ENCODE data around the gene IQCM.

IQCM gene

DNA sequence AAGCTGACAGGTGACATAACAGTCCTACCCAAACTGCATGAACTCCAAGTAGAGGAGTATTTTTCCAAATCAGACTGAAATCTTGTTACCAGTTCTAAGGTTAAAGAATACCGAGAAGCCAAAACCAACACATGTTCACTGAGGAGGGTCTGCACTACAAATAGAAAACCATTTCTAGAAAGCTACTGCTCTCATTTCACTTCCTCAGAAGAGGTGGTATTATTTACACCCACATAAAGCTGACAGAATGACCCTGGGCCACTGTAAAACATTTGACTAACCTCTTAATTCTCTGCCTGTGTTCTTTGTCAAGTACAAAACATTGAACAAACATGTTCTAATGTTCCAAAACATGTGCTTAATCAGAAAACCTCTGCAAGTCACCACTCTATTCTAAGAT lies 95.8 kb downstream of the IQCM start:
- no peak overlapping the region for H3K4me3 ChIP-seq (ENCODE audit: low read depth, low read length)
- TF ChIP-seq, protein P1, sequence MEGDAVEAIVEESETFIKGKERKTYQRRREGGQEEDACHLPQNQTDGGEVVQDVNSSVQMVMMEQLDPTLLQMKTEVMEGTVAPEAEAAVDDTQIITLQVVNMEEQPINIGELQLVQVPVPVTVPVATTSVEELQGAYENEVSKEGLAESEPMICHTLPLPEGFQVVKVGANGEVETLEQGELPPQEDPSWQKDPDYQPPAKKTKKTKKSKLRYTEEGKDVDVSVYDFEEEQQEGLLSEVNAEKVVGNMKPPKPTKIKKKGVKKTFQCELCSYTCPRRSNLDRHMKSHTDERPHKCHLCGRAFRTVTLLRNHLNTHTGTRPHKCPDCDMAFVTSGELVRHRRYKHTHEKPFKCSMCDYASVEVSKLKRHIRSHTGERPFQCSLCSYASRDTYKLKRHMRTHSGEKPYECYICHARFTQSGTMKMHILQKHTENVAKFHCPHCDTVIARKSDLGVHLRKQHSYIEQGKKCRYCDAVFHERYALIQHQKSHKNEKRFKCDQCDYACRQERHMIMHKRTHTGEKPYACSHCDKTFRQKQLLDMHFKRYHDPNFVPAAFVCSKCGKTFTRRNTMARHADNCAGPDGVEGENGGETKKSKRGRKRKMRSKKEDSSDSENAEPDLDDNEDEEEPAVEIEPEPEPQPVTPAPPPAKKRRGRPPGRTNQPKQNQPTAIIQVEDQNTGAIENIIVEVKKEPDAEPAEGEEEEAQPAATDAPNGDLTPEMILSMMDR (IDR thresholded peaks at IDR 0.05; ENCODE audit: low read depth, low read length, missing control alignments), result no peak
- in situ Hi-C loops (cut with HindIII; ENCODE audit: low pct_ligation_motif_present, low sequenced_read_pairs), result no loop called here
- H3K27me3 ChIP-seq (replicated peaks), result no peaks in the 10 kb centered on the region
- no peak for DNase-seq
- H3K27ac ChIP-seq, result no peak overlapping the region
- no peaks in the 10 kb centered on the region for H3K36me3 ChIP-seq (replicated peaks)

DNA sequence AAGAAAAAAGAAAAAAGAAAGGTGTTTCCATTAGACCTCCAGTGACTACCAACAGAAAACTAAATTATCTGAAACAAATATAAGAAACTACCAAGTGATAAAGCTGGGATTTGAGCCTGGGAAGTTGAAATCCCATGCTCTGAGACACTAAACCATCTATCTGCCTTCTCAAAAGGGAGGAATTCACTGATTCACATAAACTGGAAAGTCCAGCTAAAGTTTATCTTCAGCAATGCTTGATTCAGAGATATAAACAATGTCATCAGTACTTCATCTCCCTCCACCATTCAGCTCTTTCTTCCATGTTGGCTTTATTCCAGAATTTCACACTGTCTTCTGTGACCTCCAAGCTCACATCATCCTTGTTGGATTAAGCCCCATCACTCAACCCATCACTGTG lies 96.3 kb downstream of the IQCM start:
- TF ChIP-seq, protein P1 (IDR thresholded peaks at IDR 0.05; ENCODE audit: low read depth, low read length, missing control alignments), result no peak
- no peaks in the 10 kb centered on the region for H3K27me3 ChIP-seq (replicated peaks)

DNA sequence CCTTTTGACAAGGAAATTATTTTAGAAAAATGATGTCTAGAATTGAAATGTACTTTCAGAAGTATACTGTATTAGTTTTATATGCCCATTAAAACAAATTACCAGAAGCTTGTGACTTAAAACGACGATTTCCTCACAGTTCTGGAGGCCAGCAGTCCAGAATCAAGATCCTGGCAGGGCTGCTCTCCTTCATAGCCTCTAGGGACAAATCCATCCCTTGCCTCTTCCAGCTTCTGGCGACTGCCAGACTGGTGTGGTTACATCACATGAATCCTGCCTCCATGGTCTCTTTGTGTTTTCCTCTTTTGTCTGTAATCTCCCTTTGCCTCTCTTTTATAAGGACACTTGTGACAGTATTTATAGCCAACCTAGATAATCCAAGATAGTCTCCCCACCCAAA lies 97.1 kb downstream of the IQCM start:
- TF ChIP-seq, protein P1 (IDR thresholded peaks at IDR 0.05; ENCODE audit: low read depth, low read length, missing control alignments), result no peak
- in situ Hi-C loops (cut with HindIII; ENCODE audit: low pct_ligation_motif_present, low sequenced_read_pairs), result no loop called here
- no peaks in the 10 kb centered on the region for H3K36me3 ChIP-seq (replicated peaks)
- H3K27ac ChIP-seq, result no peak overlapping the region
- no peaks in the 10 kb centered on the region for H3K27me3 ChIP-seq (replicated peaks)
- no peak for DNase-seq
- no peak overlapping the region for H3K4me3 ChIP-seq (ENCODE audit: low read depth, low read length)

More for the DNA sequence above, 96.3 kb downstream of the IQCM start:
- Histone ChIP-seq H3K36me3 (replicated peaks) (no peaks in the 10 kb centered on the region), H3K27ac (no peak overlapping the region), H3K4me3 (ENCODE audit: low read depth, low read length) (no peak overlapping the region)
- in situ Hi-C loops (cut with HindIII; ENCODE audit: low pct_ligation_motif_present, low sequenced_read_pairs), result no loop called here
- DNase-seq, result no peak

DNA sequence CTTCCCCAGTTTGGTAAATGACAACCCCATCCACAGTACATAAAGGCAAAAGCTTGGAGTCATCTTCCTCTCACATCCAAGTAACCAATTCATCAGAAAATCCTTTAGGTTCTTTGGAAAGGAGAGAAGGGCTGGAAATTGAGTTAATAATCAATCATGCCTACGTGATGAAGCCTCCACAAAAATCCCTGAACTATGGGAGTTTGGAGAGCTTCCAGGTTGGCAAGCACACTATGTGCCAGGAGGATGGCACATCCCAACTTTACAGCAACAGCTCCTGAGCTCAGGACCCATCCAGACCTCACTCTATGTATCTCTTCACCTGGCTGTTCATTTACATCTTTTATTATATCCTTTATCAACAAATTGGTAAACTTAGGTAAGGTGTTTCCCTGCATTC lies 98.9 kb downstream of the IQCM start:
- Histone ChIP-seq H3K4me3 (ENCODE audit: low read depth, low read length) (no peak overlapping the region), H3K27ac (no peak overlapping the region), H3K27me3 (replicated peaks) (no peaks in the 10 kb centered on the region), H3K36me3 (replicated peaks) (no peaks in the 10 kb centered on the region)
- TF ChIP-seq, protein P1 (IDR thresholded peaks at IDR 0.05; ENCODE audit: low read depth, low read length, missing control alignments), result no peak
- in situ Hi-C loops (cut with HindIII; ENCODE audit: low pct_ligation_motif_present, low sequenced_read_pairs), result no loop called here
- no peak for DNase-seq

DNA sequence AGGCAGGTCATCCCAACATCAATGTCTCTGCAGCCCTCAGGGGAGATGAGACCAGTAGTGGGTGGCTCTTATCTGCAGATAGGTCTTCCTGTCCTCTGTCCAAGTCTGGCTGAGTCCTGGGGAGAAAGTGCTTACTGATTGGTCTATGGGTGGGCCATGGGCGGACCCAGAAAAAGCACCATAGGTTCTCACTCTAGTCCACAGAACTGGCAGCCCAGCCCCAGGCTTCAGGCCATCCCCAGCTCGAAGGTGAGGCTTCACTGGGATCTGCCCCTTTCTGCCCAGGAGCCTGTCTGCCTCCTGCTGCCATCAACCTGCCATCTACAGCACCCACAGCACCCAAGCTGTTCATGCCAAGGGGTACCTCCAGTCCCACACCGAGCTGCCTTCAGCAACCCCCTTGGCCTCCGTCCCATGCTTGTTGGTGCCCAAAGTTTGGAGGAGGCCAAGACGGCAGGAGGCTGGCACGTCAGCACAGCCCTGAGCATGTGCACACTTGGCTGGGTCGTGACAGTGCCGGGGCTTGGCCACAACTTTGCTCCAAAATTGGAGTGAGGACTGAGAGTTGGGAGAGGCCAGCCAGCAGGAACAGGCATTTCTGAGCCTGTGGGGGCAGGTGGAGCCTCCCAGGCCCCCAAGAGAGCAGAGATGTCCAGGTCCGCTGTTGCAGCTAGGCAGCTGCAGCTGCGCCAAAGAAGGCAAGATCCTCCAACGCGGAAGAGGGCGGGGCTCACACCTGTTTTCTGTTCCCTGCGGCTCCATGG lies 99.6 kb downstream of the IQCM start:
- in situ Hi-C loops (cut with HindIII; ENCODE audit: low pct_ligation_motif_present, low sequenced_read_pairs), result no loop called here

More for the DNA sequence above, 99.6 kb downstream of the IQCM start:
- H3K4me3 ChIP-seq (ENCODE audit: low read depth, low read length), result no peak overlapping the region
- no peaks in the 10 kb centered on the region for H3K27me3 ChIP-seq (replicated peaks)
- H3K36me3 ChIP-seq (replicated peaks), result no peaks in the 10 kb centered on the region
- TF ChIP-seq, protein P1 (IDR thresholded peaks at IDR 0.05; ENCODE audit: low read depth, low read length, missing control alignments), result no peak
- H3K27ac ChIP-seq, result no peak overlapping the region
- no peak for DNase-seq
